Erythroblast (primary cell): Measurements from ENCODE around the gene RAB3C.

Experiments used
- GATA1 ChIP-seq: IDR thresholded peaks from 2 replicates; pipeline ENCODE4 v1.6.1; 2011; ENCODE audit warnings: low read depth, mild to moderate bottlenecking, control low read depth, low read length, moderate library complexity
- POLR2A ChIP-seq: IDR thresholded peaks from 2 replicates; pipeline ENCODE4 v1.6.1; 2011; ENCODE audit warnings: mild to moderate bottlenecking, low read length

DNA sequence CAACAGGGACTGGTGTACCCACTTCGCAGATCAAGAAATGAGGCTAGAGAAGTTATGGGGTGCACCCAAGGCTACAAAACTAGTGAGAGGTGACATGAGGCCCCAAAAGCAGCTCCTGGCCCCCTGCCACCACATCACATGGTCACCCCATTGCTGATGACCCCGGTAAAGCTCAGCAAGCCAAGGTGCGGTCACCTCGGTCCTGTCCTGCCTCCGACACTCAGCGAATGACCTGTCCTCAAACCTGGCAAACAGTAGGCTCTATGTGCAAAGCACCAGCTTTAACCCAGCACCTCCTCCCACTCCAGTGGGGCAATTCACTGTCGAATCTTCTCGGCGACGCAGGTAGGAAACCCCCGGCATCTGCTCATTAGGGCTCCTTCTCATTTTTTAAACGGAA, 307.4 kb downstream of the RAB3C start:
- TF ChIP-seq POLR2A (no peak), GATA1 (no peak)
